A673 (cell line): Measurements from ENCODE around the gene CIAO3. TPM values are rescaled to one million over a fixed set of nuclear protein-coding genes. Genes with fewer than 3 reads are reported as not detected.

Experiments
- BruUV-seq: library from RNA; stranded (reverse); fragments of 400-500 nt; replicated peaks from 2 replicates; lab custom pipeline; 2021; lab: Mats Ljungman, UMichigan
- CTCF ChIA-PET: fragments of 300-600 bp; sonication (Branson Sonifier 250); formaldehyde crosslinking; loops from one replicate; lab custom pipeline; 2022; ENCODE audit warnings: antibody characterized with exemption; lab: Charles Lee
- POLR2A ChIA-PET: fragments of 300-600 bp; sonication (Branson Sonifier 250); formaldehyde crosslinking; loops from one replicate; lab custom pipeline; 2022; ENCODE audit warnings: antibody characterized with exemption; ENCODE audit not compliant: low non-redundant PET; lab: Charles Lee
- DNase-seq: peaks from one replicate; pipeline ENCODE4 v3.0.0-alpha.2; 2015; ENCODE audit warnings: low spot score
- H3K27ac ChIP-seq: fragments of 200-600 bp; sonication (generic); 2 replicates; pipeline ENCODE4 v1.5.1; 2016; ENCODE audit warnings: mixed run types, low read depth, mild to moderate bottlenecking, mixed read lengths, antibody characterized with exemption, low read length; ENCODE audit not compliant: poor library complexity, severe bottlenecking
- H3K27me3 ChIP-seq: fragments of 200-600 bp; sonication (generic); replicated peaks from 2 replicates; pipeline ENCODE4 v1.6.1; 2017; ENCODE audit warnings: mixed run types, low read depth, mild to moderate bottlenecking, mixed read lengths, antibody characterized with exemption, low read length; ENCODE audit not compliant: insufficient read depth, poor library complexity
- H3K36me3 ChIP-seq: fragments of 200-600 bp; sonication (generic); 2 replicates; pipeline ENCODE4 v1.6.1; 2016; ENCODE audit warnings: mixed run types, mild to moderate bottlenecking, mixed read lengths, antibody characterized with exemption, low read length; ENCODE audit not compliant: insufficient read depth, poor library complexity, severe bottlenecking
- H3K4me1 ChIP-seq: fragments of 200-600 bp; sonication (generic); 2 replicates; pipeline ENCODE4 v1.6.1; 2017; ENCODE audit warnings: mixed run types, mild to moderate bottlenecking, mixed read lengths, antibody characterized with exemption, low read length; ENCODE audit not compliant: insufficient read depth, poor library complexity, severe bottlenecking
- H3K4me3 ChIP-seq: fragments of 200-600 bp; sonication (generic); 2 replicates; pipeline ENCODE4 v1.5.1; 2016; ENCODE audit warnings: low read depth, mixed run types, mild to moderate bottlenecking, mixed read lengths, low read length; ENCODE audit not compliant: poor library complexity, severe bottlenecking
- H3K9me3 ChIP-seq: fragments of 200-600 bp; sonication (generic); 2 replicates; pipeline ENCODE4 v1.6.1; 2016; ENCODE audit warnings: mixed run types, low read depth, mild to moderate bottlenecking, mixed read lengths, antibody characterized with exemption, low read length; ENCODE audit not compliant: poor library complexity, severe bottlenecking
- EZH2 ChIP-seq: fragments of 200-600 bp; sonication (generic); IDR thresholded peaks from 2 replicates; pipeline ENCODE4 v1.6.1; 2017; ENCODE audit warnings: borderline replicate concordance, low read depth, mild to moderate bottlenecking, mixed read lengths, antibody characterized with exemption, low read length; ENCODE audit not compliant: poor library complexity, severe bottlenecking
- intact Hi-C: fragments of 100-400 bp; cut with micrococcal nuclease; formaldehyde crosslinking; loops from one replicate; pipeline ENCODE4 v1.10.0; 2022; ENCODE audit not compliant: unreplicated experiment
- total RNA-seq: library from RNA; stranded (reverse); gene quantifications from 2 replicates; pipeline ENCODE4 v1.2.3, GENCODE V29; 2021
- TF ChIP-seq, protein P1 (sequence below): fragments of 300-800, 200-600 bp; sonication (generic); conservative IDR thresholded peaks from 2 replicates; pipeline ENCODE4 v1.5.1; 2017; ENCODE audit warnings: low read depth, mild to moderate bottlenecking, antibody characterized with exemption, low read length, moderate library complexity, mixed read lengths

Gene CIAO3
- total RNA-seq, 1 experiment from 2014 or later: 48.4 TPM

DNA sequence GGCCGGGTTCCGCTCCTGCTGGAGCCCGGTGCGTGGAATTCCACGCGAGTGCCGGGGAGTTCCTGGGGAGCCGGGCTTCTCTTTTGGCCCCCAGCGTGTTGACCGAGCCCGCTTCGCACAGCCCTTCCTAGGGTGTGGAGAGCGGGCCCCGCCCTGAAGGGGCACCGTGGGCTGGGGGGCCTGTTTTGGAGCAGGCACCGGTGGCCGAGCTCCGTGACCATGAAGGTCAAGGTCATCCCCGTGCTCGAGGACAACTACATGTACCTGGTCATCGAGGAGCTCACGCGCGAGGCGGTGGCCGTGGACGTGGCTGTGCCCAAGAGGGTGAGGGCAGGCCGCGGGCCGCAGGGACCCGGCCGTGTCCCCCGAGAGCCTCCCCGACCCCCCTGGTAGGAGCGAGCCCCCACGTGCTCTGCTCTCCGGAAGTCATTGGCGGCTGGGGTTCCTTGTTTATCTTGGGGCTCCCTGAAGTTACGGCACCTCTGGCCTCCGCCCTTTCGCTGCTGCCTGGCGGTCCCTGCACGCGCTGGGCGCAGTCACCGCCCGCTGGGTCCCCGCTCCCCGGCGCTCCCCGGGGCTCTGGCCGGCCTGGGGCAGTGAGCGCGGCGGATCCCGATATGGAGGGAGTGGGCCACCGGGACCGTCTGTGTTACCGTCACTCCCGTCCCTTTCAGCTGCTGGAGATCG lies 13.4 kb downstream of the CIAO3 start:
- no peaks in the 10 kb centered on the region for H3K36me3 ChIP-seq
- no peaks in the 10 kb centered on the region for H3K27me3 ChIP-seq
- intact Hi-C loops: no loop called here
- no peak overlapping the region for H3K27ac ChIP-seq
- no peak for DNase-seq
- no TSS peak for BruUV-seq
- peak overlapping the region; percentile 52 for H3K4me3 ChIP-seq
- no peaks in the 10 kb centered on the region for H3K9me3 ChIP-seq
- POLR2A ChIA-PET: no interaction called here
- H3K4me1 ChIP-seq: peaks cover 10% of the 10 kb centered on the region
- CTCF ChIA-PET: interaction anchor here (0.8 kb wide), 1 partner anchor 11 kb away, joined by 5 read pairs; no protein-coding TSS in a partner anchor
- TF ChIP-seq EZH2: no peak
- TF ChIP-seq, protein P1, sequence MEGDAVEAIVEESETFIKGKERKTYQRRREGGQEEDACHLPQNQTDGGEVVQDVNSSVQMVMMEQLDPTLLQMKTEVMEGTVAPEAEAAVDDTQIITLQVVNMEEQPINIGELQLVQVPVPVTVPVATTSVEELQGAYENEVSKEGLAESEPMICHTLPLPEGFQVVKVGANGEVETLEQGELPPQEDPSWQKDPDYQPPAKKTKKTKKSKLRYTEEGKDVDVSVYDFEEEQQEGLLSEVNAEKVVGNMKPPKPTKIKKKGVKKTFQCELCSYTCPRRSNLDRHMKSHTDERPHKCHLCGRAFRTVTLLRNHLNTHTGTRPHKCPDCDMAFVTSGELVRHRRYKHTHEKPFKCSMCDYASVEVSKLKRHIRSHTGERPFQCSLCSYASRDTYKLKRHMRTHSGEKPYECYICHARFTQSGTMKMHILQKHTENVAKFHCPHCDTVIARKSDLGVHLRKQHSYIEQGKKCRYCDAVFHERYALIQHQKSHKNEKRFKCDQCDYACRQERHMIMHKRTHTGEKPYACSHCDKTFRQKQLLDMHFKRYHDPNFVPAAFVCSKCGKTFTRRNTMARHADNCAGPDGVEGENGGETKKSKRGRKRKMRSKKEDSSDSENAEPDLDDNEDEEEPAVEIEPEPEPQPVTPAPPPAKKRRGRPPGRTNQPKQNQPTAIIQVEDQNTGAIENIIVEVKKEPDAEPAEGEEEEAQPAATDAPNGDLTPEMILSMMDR: no peak

DNA sequence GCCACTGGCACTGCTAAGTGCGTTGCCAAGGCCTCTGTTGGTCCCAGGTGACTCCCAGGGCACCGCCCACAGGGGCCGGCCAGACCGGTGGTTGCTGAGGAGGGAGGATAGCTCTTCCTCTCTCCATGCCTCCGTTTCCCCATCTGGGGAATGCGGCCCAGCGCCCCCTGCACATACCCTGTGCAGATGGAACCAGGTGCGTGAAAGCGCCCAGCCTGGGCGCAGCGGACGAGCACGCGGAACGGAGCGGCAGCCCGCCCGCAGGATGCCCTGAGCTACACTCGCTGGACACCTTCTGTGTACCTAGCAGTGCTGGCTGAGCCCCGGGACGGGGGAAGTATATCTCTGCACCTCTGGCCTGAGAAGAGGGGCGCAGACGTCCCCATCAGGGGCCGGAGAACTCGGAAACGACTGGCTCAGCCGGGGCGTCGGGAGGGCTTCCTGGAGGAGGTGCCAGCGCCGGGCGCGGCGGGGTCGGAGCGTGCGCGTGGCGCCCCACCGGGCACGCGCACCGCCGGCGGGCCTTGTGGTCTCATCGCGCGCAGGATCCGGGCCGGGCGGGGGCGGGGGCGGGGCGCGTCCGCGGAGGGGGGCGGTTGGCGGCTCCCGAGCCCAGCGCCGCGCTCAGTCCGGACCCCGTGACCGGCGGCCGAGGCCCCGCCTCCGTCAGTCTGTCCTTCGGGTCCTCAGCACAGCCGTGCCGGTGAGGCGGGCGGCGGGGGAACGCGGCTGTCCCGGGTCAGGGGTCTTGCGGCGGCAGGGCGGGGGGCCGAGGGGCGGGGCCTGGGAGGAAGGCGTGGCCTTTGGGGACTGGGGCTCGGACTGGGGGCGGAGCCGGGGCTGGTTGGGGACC lies 14.1 kb downstream of the CIAO3 start, which contains the start of the genes CCDC78 and HAGHL:
Gene CCDC78, minus strand, starts transcription at position 6 of the 853 bp plus-strand sequence. CDS start 76 bp downstream, outside the sequence.
Gene HAGHL, plus strand, starts transcription at position 669 of the 853 bp plus-strand sequence. CDS start 404 bp downstream, outside the sequence.
- H3K27me3 ChIP-seq: no peaks in the 10 kb centered on the region
- intact Hi-C loops: no loop called here
- ChIA-PET POLR2A (no interaction called here), CTCF (interaction anchor here (0.6 kb wide), 1 partner anchor 73 kb away, joined by 3 read pairs; no protein-coding TSS in a partner anchor)
- peak; percentile 53 for DNase-seq
- no peak for TF ChIP-seq EZH2
- TF ChIP-seq, protein P1: no peak
- peak within 1 kb of the TSS; percentile 52 for H3K4me3 ChIP-seq
- BruUV-seq: no TSS peak
- no peak within 1 kb of the TSS for H3K27ac ChIP-seq
- peaks cover 10% of the 10 kb centered on the region for H3K4me1 ChIP-seq
- H3K9me3 ChIP-seq: no peaks in the 10 kb centered on the region
- no peaks in the 10 kb centered on the region for H3K36me3 ChIP-seq

DNA sequence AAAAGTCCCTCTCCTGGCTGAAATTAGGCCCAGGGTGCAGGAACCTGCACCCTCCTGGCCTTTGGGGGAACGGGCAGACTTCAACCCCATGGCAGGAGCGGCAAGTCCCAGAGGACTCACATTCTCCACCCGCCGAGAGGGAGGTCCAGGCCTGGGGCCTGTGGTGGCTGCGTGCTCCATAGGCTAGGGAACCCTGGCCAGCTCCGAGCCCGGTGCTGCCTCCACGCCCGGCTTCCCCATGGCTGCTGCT lies 14.7 kb downstream of the CIAO3 start:
- TF ChIP-seq EZH2: no peak
- TF ChIP-seq, protein P1: no peak
- no peak for DNase-seq
- H3K4me3 ChIP-seq: no peak overlapping the region
- BruUV-seq: no TSS peak
- CTCF ChIA-PET: interaction anchor here (0.6 kb wide), 1 partner anchor 73 kb away, joined by 3 read pairs; no protein-coding TSS in a partner anchor
- POLR2A ChIA-PET: no interaction called here
- H3K27me3 ChIP-seq: no peaks in the 10 kb centered on the region
- no peaks in the 10 kb centered on the region for H3K36me3 ChIP-seq
- no peaks in the 10 kb centered on the region for H3K9me3 ChIP-seq
- intact Hi-C loops: no loop called here
- H3K27ac ChIP-seq: no peak overlapping the region
- peaks cover 10% of the 10 kb centered on the region for H3K4me1 ChIP-seq
